Naive B cell (primary cell): ENCODE results near the gene ACVR2B. TPM values are rescaled to one million over a fixed set of nuclear protein-coding genes. Genes with fewer than 3 reads are reported as not detected.
A peak's percentile ranks its signal among the peaks of the same experiment; 100 is the strongest.

Source experiments
- ATAC-seq, 2 donors: fragments of 150-1000 bp; cut with Tn5 transposase; 2 replicates each; pipeline ENCODE4 v1.10.0; 2021; ENCODE audit warnings: low read depth in 2 of 2, mild to moderate bottlenecking in 2 of 2, moderate library complexity in 2 of 2
- DNase-seq: peaks from one replicate; pipeline ENCODE4 v3.0.0; 2022
- H3K27ac Mint-ChIP-seq, 6 donors: one replicate each; pipeline ENCODE4 v1.8.0; 2020 to 2022; ENCODE audit warnings: mild to moderate bottlenecking in 6 of 6, mixed read lengths in 6 of 6, moderate library complexity in 5 of 6, inconsistent platforms in 2 of 6
- H3K27me3 Mint-ChIP-seq, 3 donors: one replicate each; pipeline ENCODE4 v1.8.0; 2021 to 2022; ENCODE audit warnings: mixed read lengths in 3 of 3, mild to moderate bottlenecking in 1 of 3
- H3K36me3 Mint-ChIP-seq, 2 donors: one replicate each; pipeline ENCODE4 v1.8.0; 2020 to 2022; ENCODE audit warnings: mixed read lengths in 2 of 2, inconsistent platforms in 1 of 2, mild to moderate bottlenecking in 1 of 2
- H3K4me1 Mint-ChIP-seq, 3 donors: one replicate each; pipeline ENCODE4 v1.8.0; 2020 to 2022; ENCODE audit warnings: mixed read lengths in 3 of 3, inconsistent platforms in 1 of 3, mild to moderate bottlenecking in 1 of 3, moderate library complexity in 1 of 3
- H3K4me3 Mint-ChIP-seq, 8 donors: one replicate each; pipeline ENCODE4 v1.8.0; 2020 to 2022; ENCODE audit warnings: mild to moderate bottlenecking in 8 of 8, mixed read lengths in 8 of 8, moderate library complexity in 8 of 8, inconsistent platforms in 2 of 8
- H3K9me3 Mint-ChIP-seq, 7 donors: one replicate each; pipeline ENCODE4 v1.8.0; 2020 to 2022; ENCODE audit warnings: mixed read lengths in 7 of 7, mild to moderate bottlenecking in 5 of 7, inconsistent platforms in 2 of 7, moderate library complexity in 1 of 7
- polyA plus RNA-seq, 6 donors: library from polyadenylated mRNA; unstranded; fragments of 300-500 nt; fragmentation: Illumina TruSeq; gene quantifications; one replicate each; pipeline ENCODE4 v1.2.3, GENCODE V29; 2021; ENCODE audit warnings: low read depth in 6 of 6

ACVR2B gene
- polyA plus RNA-seq, 6 donors from 2014 or later: 0.03 to 0.19 (median 0.05) TPM; not detected in 1

DNA sequence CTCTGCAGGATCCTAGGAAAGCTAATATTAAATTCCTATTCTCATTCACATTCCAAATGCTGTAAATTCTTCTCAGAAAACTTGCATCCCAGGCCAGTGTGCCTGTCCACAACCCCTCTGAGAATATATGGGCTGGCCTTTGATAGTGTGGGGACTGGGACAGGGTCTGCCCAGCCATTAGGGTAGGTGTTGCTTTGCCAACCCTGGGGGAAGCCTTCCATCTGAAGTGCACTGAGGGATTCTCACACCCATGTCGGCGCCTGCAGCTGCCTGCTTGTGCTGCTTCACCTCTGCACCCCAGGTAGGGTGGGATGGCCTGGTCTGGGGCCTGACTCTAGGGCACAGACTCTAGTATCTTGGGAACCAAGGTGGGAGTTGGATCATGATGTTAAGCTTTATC is 27.2 kb downstream of the ACVR2B start:
- no peaks in the 10 kb centered on the region for H3K4me1 Mint-ChIP-seq
- H3K27ac Mint-ChIP-seq: peak overlapping the region in 1 of 6 donors; percentile 58

GRCh38 chr3:38482951-38483350 is 29.3 kb downstream of the ACVR2B start:
- DNase-seq: no peak
- no peaks in the 10 kb centered on the region for H3K9me3 Mint-ChIP-seq
- peaks cover 0 to 9% (median 7%) of the 10 kb centered on the region in 3 donors for H3K4me1 Mint-ChIP-seq
- H3K27ac Mint-ChIP-seq: no peak overlapping the region
- H3K36me3 Mint-ChIP-seq: peaks cover 0 to 6% of the 10 kb centered on the region in 2 donors
- no peak overlapping the region for H3K4me3 Mint-ChIP-seq
- H3K27me3 Mint-ChIP-seq: no peaks in the 10 kb centered on the region
- ATAC-seq: no peak

More for the DNA sequence above, 27.2 kb downstream of the ACVR2B start:
- DNase-seq: no peak
- peaks cover 0 to 6% of the 10 kb centered on the region in 2 donors for H3K36me3 Mint-ChIP-seq
- no peaks in the 10 kb centered on the region for H3K27me3 Mint-ChIP-seq
- H3K4me3 Mint-ChIP-seq: no peak overlapping the region
- H3K9me3 Mint-ChIP-seq: no peaks in the 10 kb centered on the region
- ATAC-seq: no peak

GRCh38 chr3:38487323-38487722 is 33.6 kb downstream of the ACVR2B start:
- Mint-ChIP-seq H3K4me1 (peaks cover 0 to 9% (median 7%) of the 10 kb centered on the region in 3 donors), H3K4me3 (no peak overlapping the region), H3K27ac (peak overlapping the region in 4 of 6 donors; percentile 21 to 67 (median 49)), H3K36me3 (peaks cover 0 to 1% of the 10 kb centered on the region in 2 donors), H3K9me3 (no peaks in the 10 kb centered on the region), H3K27me3 (no peaks in the 10 kb centered on the region)
- ATAC-seq: peak in 1 of 2 donors; percentile 33
- no peak for DNase-seq

DNA sequence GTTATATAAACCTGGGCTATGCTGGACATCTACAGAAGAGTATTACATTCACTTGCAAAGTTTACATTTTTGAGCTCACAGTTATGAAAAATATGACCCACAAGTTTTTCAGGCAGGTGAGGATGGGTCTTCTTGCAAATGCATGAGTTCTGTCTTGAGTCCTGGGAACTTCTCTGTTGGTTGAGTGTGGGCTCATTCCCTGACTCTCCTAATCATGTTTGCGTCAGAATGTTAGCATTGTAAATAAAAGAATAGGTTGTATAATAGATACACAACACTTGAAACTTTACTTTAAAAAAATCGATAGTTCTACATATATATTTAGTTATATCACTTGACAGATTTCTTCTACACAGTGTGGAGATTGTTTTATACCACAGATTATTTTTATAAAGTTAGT is 35.3 kb downstream of the ACVR2B start:
- Mint-ChIP-seq H3K9me3 (no peaks in the 10 kb centered on the region), H3K27ac (peak overlapping the region in 1 of 6 donors; percentile 70), H3K27me3 (no peaks in the 10 kb centered on the region), H3K4me1 (peaks cover 0 to 9% (median 7%) of the 10 kb centered on the region in 3 donors), H3K4me3 (no peak overlapping the region), H3K36me3 (no peaks in the 10 kb centered on the region)
- no peak for ATAC-seq
- no peak for DNase-seq

- Mint-ChIP-seq H3K27ac (no peak overlapping the region), H3K36me3 (no peaks in the 10 kb centered on the region), H3K27me3 (no peaks in the 10 kb centered on the region), H3K4me1 (peaks cover 0 to 9% (median 7%) of the 10 kb centered on the region in 3 donors), H3K9me3 (no peaks in the 10 kb centered on the region), H3K4me3 (no peak overlapping the region)
- ATAC-seq: no peak
- DNase-seq: no peak
Observed at GRCh38 chr3:38489766-38490165, 36.1 kb downstream of the ACVR2B start.

DNA sequence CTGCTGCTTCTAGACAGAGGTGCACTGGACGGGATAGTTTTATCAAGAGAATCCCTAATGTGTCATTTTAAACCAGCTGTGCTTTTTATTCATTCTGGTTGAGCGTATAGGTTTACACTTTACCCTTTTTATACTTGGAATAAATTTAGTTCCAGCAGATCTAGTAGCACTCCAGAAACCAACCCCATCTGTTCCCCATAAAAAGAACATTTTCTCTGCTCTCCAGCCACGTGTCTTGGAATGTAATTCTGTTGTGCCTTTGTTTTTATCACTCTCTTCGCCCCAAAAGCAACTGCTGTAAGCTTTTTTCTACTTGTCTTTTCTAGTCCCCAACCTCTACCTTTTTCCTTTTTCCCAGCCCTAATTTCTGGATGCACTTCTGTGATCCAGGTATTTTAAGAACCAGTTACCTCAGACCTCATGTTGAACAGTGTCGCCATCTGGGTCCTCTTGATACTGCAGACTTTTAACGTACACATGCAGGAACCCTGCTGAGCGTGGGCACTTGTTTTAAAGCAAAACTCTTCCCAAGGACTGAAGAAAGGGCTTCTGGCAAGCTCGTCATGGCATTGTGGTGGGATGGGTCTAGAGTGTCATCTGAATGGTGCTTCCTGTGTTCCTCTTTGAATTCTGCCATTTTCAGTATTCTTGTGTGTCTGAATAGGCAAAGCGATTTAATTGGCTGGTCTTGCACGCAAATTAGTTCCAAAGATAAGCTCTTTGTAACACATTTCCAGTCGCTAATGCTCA is 36.8 kb downstream of the ACVR2B start:
- Mint-ChIP-seq H3K27me3 (no peaks in the 10 kb centered on the region), H3K36me3 (no peaks in the 10 kb centered on the region), H3K4me1 (peaks cover 0 to 9% (median 7%) of the 10 kb centered on the region in 3 donors), H3K27ac (no peak overlapping the region), H3K9me3 (no peaks in the 10 kb centered on the region), H3K4me3 (no peak overlapping the region)
- DNase-seq (no peak), ATAC-seq (no peak)

- no peak for ATAC-seq
- Mint-ChIP-seq H3K9me3 (no peaks in the 10 kb centered on the region), H3K27me3 (no peaks in the 10 kb centered on the region)
Observed at GRCh38 chr3:38491215-38491614, 37.5 kb downstream of the ACVR2B start.

DNA sequence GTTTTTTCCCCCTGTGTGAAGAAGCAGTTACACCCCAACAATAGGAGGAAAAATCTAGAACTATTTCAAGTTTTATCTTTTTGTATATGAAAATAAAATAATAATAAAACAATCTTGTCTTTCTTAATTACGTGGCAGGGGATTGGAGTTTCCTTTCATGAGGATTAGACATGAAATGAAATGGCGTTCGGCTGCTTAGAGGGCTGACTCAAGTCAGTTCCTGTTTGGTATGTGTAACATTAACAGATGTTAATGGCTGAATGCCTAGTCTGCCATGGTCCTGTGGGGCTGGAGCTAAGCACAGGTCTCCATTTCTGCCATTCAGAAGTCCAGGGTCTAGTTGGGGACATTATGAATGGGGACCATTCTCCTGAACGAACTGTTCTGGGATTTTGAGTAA is 39.3 kb downstream of the ACVR2B start:
- no peak for ATAC-seq
- Mint-ChIP-seq H3K4me3 (no peak overlapping the region), H3K4me1 (peaks cover 12 to 17% (median 12%) of the 10 kb centered on the region in 3 donors), H3K27ac (no peak overlapping the region), H3K36me3 (no peaks in the 10 kb centered on the region), H3K9me3 (no peaks in the 10 kb centered on the region), H3K27me3 (no peaks in the 10 kb centered on the region)
- DNase-seq: no peak

More at GRCh38 chr3:38491215-38491614, 37.5 kb downstream of the ACVR2B start:
- H3K27ac Mint-ChIP-seq: no peak overlapping the region
- no peak overlapping the region for H3K4me3 Mint-ChIP-seq
- no peaks in the 10 kb centered on the region for H3K36me3 Mint-ChIP-seq
- H3K4me1 Mint-ChIP-seq: peaks cover 0 to 12% (median 10%) of the 10 kb centered on the region in 3 donors
- no peak for DNase-seq

GRCh38 chr3:38496131-38496910 is 42.6 kb downstream of the ACVR2B start, which contains the start of gene EXOG:
Gene EXOG (plus strand): TSS chr3:38496340. CDS start chr3:38496368, 28 bp downstream.
- H3K4me3 Mint-ChIP-seq: peak within 1 kb of the TSS; percentile 98 to 100 (median 98)
- H3K27ac Mint-ChIP-seq: peak within 1 kb of the TSS; percentile 82 to 97 (median 94)
- DNase-seq (peak; percentile 88), ATAC-seq (peak; percentile 91 to 93)
- H3K4me1 Mint-ChIP-seq: peaks cover 19 to 22% (median 19%) of the 10 kb centered on the region in 3 donors
- H3K9me3 Mint-ChIP-seq: no peaks in the 10 kb centered on the region
- H3K27me3 Mint-ChIP-seq: no peaks in the 10 kb centered on the region
- H3K36me3 Mint-ChIP-seq: peaks cover 0 to 7% of the 10 kb centered on the region in 2 donors

GRCh38 chr3:38497031-38497430 is 43.3 kb downstream of the ACVR2B start:
- no peaks in the 10 kb centered on the region for H3K27me3 Mint-ChIP-seq
- peaks cover 19 to 22% (median 19%) of the 10 kb centered on the region in 3 donors for H3K4me1 Mint-ChIP-seq
- H3K4me3 Mint-ChIP-seq: peak overlapping the region; percentile 98 to 100 (median 98)
- no peak for DNase-seq
- H3K27ac Mint-ChIP-seq: peak overlapping the region in 4 of 6 donors; percentile 24 to 94 (median 70)
- no peaks in the 10 kb centered on the region for H3K9me3 Mint-ChIP-seq
- peaks cover 0 to 8% of the 10 kb centered on the region in 2 donors for H3K36me3 Mint-ChIP-seq
- ATAC-seq: no peak

DNA sequence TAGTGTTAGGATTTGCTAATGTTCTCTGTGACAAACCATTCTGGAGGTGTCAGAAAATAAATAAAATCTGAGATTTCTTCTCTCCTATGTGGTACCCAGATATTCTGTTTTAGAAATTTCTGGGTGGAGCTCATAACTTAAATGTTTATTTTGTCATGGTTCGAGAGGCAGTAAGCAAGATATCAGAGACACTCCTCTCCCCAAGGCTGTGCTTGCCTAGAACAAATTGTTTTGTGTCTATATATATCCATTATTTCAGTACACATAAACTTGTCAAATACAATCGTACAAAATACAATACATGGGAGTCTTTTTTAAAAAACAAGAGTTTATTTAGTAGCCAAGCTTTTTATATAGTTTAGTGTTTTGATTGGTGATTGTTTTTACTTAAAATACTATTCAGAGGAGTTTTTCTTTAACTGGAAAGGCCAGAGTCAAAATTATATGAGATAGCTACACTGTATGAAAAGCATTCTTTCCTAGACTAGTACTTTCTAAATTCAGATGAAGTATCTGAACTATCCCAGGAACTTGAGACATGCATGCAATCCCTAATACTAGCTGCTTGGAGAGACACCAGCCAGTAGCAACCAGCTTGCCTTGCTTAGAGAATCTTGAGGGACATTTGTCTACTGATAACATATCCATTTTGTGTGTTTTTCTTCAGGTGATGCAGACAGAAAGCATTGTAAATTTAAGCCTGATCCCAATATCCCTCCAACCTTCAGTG is 47.2 kb downstream of the ACVR2B start:
- no peaks in the 10 kb centered on the region for H3K9me3 Mint-ChIP-seq
- H3K27me3 Mint-ChIP-seq: no peaks in the 10 kb centered on the region
- no peak for ATAC-seq
- DNase-seq: no peak
- no peak overlapping the region for H3K4me3 Mint-ChIP-seq
- H3K36me3 Mint-ChIP-seq: peaks cover 0 to 8% of the 10 kb centered on the region in 2 donors
- peaks cover 19 to 22% (median 19%) of the 10 kb centered on the region in 3 donors for H3K4me1 Mint-ChIP-seq
- H3K27ac Mint-ChIP-seq: no peak overlapping the region

DNA sequence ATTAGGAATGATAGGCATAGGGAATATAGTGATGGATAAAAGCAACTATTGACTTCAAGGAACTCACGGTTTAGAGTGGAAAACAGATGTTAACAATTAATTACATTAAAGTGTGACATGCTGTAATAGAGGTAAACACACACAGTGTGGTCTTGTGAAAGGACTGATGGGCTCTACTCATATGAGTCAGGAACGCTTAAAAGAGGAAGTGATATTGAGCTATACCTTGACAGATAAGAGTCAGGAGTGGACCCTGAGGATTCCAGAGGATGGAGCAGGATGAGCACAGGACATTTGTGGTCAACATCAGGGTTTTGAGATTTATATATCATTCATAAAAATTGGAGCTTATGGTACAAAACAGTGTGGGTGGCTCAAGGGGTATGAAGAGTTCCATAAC is 53.4 kb downstream of the ACVR2B start:
- peak overlapping the region in 1 of 6 donors; percentile 3 for H3K27ac Mint-ChIP-seq
- peaks cover 6 to 20% of the 10 kb centered on the region in 2 donors for H3K36me3 Mint-ChIP-seq
- peaks cover 0 to 4% (median 0%) of the 10 kb centered on the region in 3 donors for H3K4me1 Mint-ChIP-seq
- no peak for DNase-seq
- ATAC-seq: no peak
- no peak overlapping the region for H3K4me3 Mint-ChIP-seq
- H3K27me3 Mint-ChIP-seq: no peaks in the 10 kb centered on the region
- H3K9me3 Mint-ChIP-seq: no peaks in the 10 kb centered on the region

DNA sequence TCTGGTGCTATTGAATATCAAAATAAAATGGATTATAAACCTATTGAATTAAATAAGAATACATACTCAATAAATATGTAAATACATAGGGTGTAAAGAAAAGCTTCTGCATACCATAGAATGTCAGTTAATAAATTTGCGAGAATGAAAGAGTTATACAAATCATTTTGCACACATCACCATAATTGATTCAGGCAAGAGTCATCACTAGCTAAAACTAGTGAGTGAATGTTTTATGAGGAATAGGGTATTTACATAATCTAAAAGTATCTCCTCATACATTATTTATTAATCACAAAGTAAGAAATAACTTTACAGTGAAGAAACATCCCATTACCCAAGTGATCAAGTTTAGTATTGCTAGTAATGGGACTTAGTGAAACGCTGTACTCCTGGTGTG is 56.0 kb downstream of the ACVR2B start:
- Mint-ChIP-seq H3K4me3 (no peak overlapping the region), H3K27ac (peak overlapping the region in 1 of 6 donors; percentile 10), H3K4me1 (peaks cover 0 to 4% (median 0%) of the 10 kb centered on the region in 3 donors), H3K36me3 (peaks cover 6 to 31% of the 10 kb centered on the region in 2 donors), H3K27me3 (no peaks in the 10 kb centered on the region), H3K9me3 (no peaks in the 10 kb centered on the region)
- ATAC-seq (no peak), DNase-seq (no peak)
